ENCODE data around the gene MMD.
"Not testable (repeated sequence)": the region's sequence is repeated elsewhere in the genome, so short reads cannot be mapped to it uniquely, and the experiment has no call there.

The MMD gene

GRCh38 chr17:55436224-55437158 is 14.9 kb upstream of the MMD start:
- CTCF ChIA-PET: no interaction called here
- DNase-seq (ENCODE audit: extremely low spot score): no peak
- TF ChIP-seq SP1 (IDR thresholded peaks at IDR 0.05): no peak
- TF ChIP-seq TARDBP (IDR thresholded peaks at IDR 0.05): no peak
- no peak for TF ChIP-seq FOXK2 (IDR thresholded peaks at IDR 0.05)
- TF ChIP-seq FOXM1 (IDR thresholded peaks at IDR 0.05; ENCODE audit: borderline replicate concordance): no peak
- POLR2A ChIA-PET: interaction anchor here (1.2 kb wide), 1 partner anchor 15 kb away, joined by 5 read pairs; the partner anchor contains the start of gene MMD

GRCh38 chr17:55435408-55435807 is 13.8 kb upstream of the MMD start:
- no peak for DNase-seq (ENCODE audit: extremely low spot score)
- POLR2A ChIA-PET: no interaction called here
- CTCF ChIA-PET: interaction anchor here (0.6 kb wide), 1 partner anchor 465 kb away, joined by 4 read pairs; no protein-coding TSS in a partner anchor
- no peak for TF ChIP-seq SP1 (IDR thresholded peaks at IDR 0.05)
- TF ChIP-seq SUZ12 (IDR thresholded peaks at IDR 0.05): no peak
- no peak for TF ChIP-seq TARDBP (IDR thresholded peaks at IDR 0.05)

DNA sequence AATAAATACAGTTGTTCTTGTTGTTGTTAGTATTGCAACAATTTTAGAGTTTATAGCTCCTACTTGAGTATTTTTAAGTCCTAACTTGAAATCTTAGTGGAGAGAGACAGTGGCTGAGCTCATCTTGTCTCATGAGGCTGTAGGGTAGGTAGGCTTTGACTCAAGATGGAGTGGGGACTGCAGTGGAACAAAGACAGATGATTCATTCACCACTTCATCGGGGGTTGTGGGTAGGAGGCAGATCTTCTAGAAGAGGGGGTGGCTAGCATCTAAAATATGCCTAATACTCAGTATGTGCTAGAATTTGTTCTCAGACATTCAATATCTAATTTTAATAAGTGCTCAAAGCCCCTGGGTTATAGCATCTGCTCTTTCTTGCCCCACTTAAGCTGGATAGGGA is 13.1 kb upstream of the MMD start:
- ChIA-PET CTCF (no interaction called here), POLR2A (no interaction called here)
- no peak for DNase-seq (ENCODE audit: extremely low spot score)
- TF ChIP-seq PKNOX1 (IDR thresholded peaks at IDR 0.05) (no peak), ARNT (IDR thresholded peaks at IDR 0.05) (no peak), BHLHE40 (IDR thresholded peaks at IDR 0.05; ENCODE audit: borderline replicate concordance) (no peak), LEF1 (IDR thresholded peaks at IDR 0.05; ENCODE audit: borderline replicate concordance) (no peak), CTBP1 (IDR thresholded peaks at IDR 0.05; ENCODE audit: borderline replicate concordance) (no peak), SUZ12 (IDR thresholded peaks at IDR 0.05) (no peak), ELF4 (IDR thresholded peaks at IDR 0.05) (no peak), HDGF (IDR thresholded peaks at IDR 0.05; ENCODE audit: borderline replicate concordance) (no peak), TARDBP (IDR thresholded peaks at IDR 0.05) (no peak), L3MBTL2 (conservative IDR thresholded peaks at IDR 0.05) (no peak), FOXA1 (IDR thresholded peaks at IDR 0.05) (no peak), FOXK2 (IDR thresholded peaks at IDR 0.05) (no peak), FOXM1 (IDR thresholded peaks at IDR 0.05; ENCODE audit: borderline replicate concordance) (no peak)

GRCh38 chr17:55433629-55434422 is 12.2 kb upstream of the MMD start:
- ChIA-PET POLR2A (interaction anchor here (0.9 kb wide), 1 partner anchor 12 kb away, joined by 3 read pairs; the partner anchor contains the start of gene MMD), CTCF (no interaction called here)
- DNase-seq (ENCODE audit: extremely low spot score): no peak
- TF ChIP-seq FOXA1 (IDR thresholded peaks at IDR 0.05) (no peak), NFRKB (IDR thresholded peaks at IDR 0.05) (no peak), LEF1 (IDR thresholded peaks at IDR 0.05; ENCODE audit: borderline replicate concordance) (no peak), ZNF384 (IDR thresholded peaks at IDR 0.05) (no peak), L3MBTL2 (conservative IDR thresholded peaks at IDR 0.05) (no peak), CTBP1 (IDR thresholded peaks at IDR 0.05; ENCODE audit: borderline replicate concordance) (no peak), BHLHE40 (IDR thresholded peaks at IDR 0.05; ENCODE audit: borderline replicate concordance) (no peak), TARDBP (IDR thresholded peaks at IDR 0.05) (no peak), SUZ12 (IDR thresholded peaks at IDR 0.05) (no peak), ARNT (IDR thresholded peaks at IDR 0.05) (no peak), FOXM1 (IDR thresholded peaks at IDR 0.05; ENCODE audit: borderline replicate concordance) (no peak), SP1 (IDR thresholded peaks at IDR 0.05) (no peak), FOXK2 (IDR thresholded peaks at IDR 0.05) (no peak), PKNOX1 (IDR thresholded peaks at IDR 0.05) (no peak), HDGF (IDR thresholded peaks at IDR 0.05; ENCODE audit: borderline replicate concordance) (no peak)

- no peak for TF ChIP-seq SUZ12 (IDR thresholded peaks at IDR 0.05)
- no peak for TF ChIP-seq ELF4 (IDR thresholded peaks at IDR 0.05)
- ChIA-PET POLR2A (interaction anchor here (0.9 kb wide), 1 partner anchor 12 kb away, joined by 3 read pairs; the partner anchor contains the start of gene MMD), CTCF (no interaction called here)
- no peak for DNase-seq (ENCODE audit: extremely low spot score)
Measured at GRCh38 chr17:55433029-55433628, 11.5 kb upstream of the MMD start.

DNA sequence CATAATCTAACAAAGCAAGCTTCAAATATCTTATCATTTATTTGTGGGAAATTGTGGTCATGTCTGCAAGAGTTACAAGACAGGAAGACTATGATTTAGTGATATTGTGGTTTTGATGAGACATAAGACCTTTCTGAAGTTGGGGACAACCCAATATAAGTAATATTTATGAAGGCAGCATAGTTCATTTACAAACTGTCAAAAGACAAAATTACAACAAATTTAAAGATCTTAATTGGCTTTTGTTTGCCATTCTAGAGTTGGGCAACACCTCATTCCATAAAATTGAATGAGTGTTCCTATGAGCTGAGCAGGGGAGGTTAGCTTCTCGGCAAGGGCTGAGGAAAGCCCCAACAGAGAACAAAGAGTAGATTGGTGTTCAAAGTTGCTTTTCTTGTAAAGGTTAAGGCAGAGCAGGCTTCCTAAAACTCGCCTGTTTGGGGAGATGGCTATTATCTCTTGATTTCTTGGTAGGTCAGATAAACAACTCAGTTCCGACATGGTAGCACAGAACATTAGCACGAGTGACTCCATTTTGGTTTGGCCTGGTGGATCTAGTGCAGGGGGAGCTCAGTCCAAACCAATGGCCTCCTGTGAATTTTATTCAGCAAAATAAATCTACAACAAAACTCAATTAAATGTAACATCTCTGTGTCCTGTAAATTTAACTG is 10.9 kb upstream of the MMD start:
- ChIA-PET POLR2A (no interaction called here), CTCF (no interaction called here)
- DNase-seq (ENCODE audit: extremely low spot score): no peak
- no peak for TF ChIP-seq SP1 (IDR thresholded peaks at IDR 0.05)
- no peak for TF ChIP-seq SUZ12 (IDR thresholded peaks at IDR 0.05)
- no peak for TF ChIP-seq CTBP1 (IDR thresholded peaks at IDR 0.05; ENCODE audit: borderline replicate concordance)
- TF ChIP-seq HDGF (IDR thresholded peaks at IDR 0.05; ENCODE audit: borderline replicate concordance): no peak
- no peak for TF ChIP-seq ZNF384 (IDR thresholded peaks at IDR 0.05)
- no peak for TF ChIP-seq ARNT (IDR thresholded peaks at IDR 0.05)
- TF ChIP-seq L3MBTL2 (conservative IDR thresholded peaks at IDR 0.05): no peak
- TF ChIP-seq FOXK2 (IDR thresholded peaks at IDR 0.05): no peak
- no peak for TF ChIP-seq FOXM1 (IDR thresholded peaks at IDR 0.05; ENCODE audit: borderline replicate concordance)
- TF ChIP-seq FOXA1 (IDR thresholded peaks at IDR 0.05): no peak
- TF ChIP-seq NFRKB (IDR thresholded peaks at IDR 0.05): no peak
- no peak for TF ChIP-seq TARDBP (IDR thresholded peaks at IDR 0.05)
- no peak for TF ChIP-seq LEF1 (IDR thresholded peaks at IDR 0.05; ENCODE audit: borderline replicate concordance)
- TF ChIP-seq BHLHE40 (IDR thresholded peaks at IDR 0.05; ENCODE audit: borderline replicate concordance): no peak
- TF ChIP-seq ELF4 (IDR thresholded peaks at IDR 0.05): no peak
- TF ChIP-seq PKNOX1 (IDR thresholded peaks at IDR 0.05): no peak

DNA sequence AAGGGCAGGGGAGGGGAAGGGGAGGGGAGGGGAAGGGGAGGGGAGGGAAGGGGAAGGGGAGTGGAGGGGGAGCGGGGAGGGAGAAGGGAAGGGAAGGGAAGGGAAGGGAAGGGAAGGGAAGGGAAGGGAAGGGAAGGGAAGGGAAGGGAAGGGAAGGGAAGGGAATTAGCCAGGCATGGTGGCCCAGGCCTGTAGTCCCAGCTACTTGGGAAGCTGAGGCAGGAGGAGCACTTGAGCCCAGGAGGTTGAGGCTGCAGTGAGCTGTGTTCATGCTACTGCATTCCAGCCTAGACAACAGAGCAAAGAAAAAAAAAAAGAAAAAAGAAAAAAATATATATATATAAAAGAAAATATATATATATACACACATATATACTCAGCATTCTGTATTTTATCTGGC is 10.3 kb upstream of the MMD start:
- POLR2A ChIA-PET; CTCF ChIA-PET; DNase-seq (ENCODE audit: extremely low spot score): not testable (repeated sequence)
